GM12878 (cell line): ENCODE data around the gene MEIS1. TPM values are rescaled to one million over a fixed set of nuclear protein-coding genes. Genes with fewer than 3 reads are reported as not detected.

ENCODE experiments used
- ATAC-seq: fragments of 200-7000 bp; cut with Tn5 transposase; 3 replicates; pipeline ENCODE4 v1.9.1; 2020; ENCODE audit warnings: mild to moderate bottlenecking, moderate library complexity
- BruUV-seq: library from RNA; stranded (reverse); fragments of 400-500 nt; replicated peaks from 2 replicates; lab custom pipeline; 2021; lab: Mats Ljungman, UMichigan
- CTCF ChIA-PET: fragments of 300-600 bp; sonication (Branson Sonifier 250); formaldehyde crosslinking; extraction: SDS; loops from one replicate; lab custom pipeline; 2021; ENCODE audit warnings: inconsistent platforms; lab: Yijun Ruan, JAX
- POLR2A ChIA-PET: fragments of 350-600 bp; formaldehyde crosslinking; extraction: SDS; loops from one replicate; lab custom pipeline; 2021; ENCODE audit warnings: inconsistent platforms; lab: Charles Lee
- RAD21 ChIA-PET: fragments of 300-600 bp; sonication (Branson Sonifier 250); formaldehyde crosslinking; loops from one replicate; lab custom pipeline; 2023; ENCODE audit warnings: antibody characterized with exemption; ENCODE audit not compliant: unreplicated experiment; lab: Charles Lee
- SMC1A ChIA-PET: fragments of 300-600 bp; sonication (Branson Sonifier 250); formaldehyde crosslinking; loops from one replicate; lab custom pipeline; 2023; ENCODE audit not compliant: unreplicated experiment, uncharacterized antibody; lab: Charles Lee
- DNase-seq: peaks from one replicate; pipeline ENCODE4 v3.0.0-alpha.2; 2011; ENCODE audit warnings: low read depth, low spot score
- FAIRE-seq: peaks from 3 replicates; lab custom pipeline; 2011; peaks lifted over from hg19 to GRCh38; lab: Jason Lieb, UNC
- H2AFZ ChIP-seq: 2 replicates; pipeline ENCODE4 v1.6.0; 2011; ENCODE audit warnings: low read depth, low read length, control low read depth; ENCODE audit not compliant: control insufficient read depth
- H3K27ac ChIP-seq: 2 replicates; pipeline ENCODE4 v1.5.1; 2011; ENCODE audit warnings: control low read depth; ENCODE audit not compliant: control insufficient read depth, insufficient read depth
- H3K27me3 ChIP-seq, 2 experiments: replicated peaks in 1 of 2; 2 replicates each; pipeline versions ENCODE4 v1.6.0 to v1.6.1; 2011; ENCODE audit warnings: low read length in 1 of 2; ENCODE audit not compliant: control insufficient read depth in 2 of 2, insufficient read depth in 2 of 2
- H3K36me3 ChIP-seq, 2 experiments: 2 replicates each; pipeline ENCODE4 v1.5.1; 2011; ENCODE audit warnings: low read length in 1 of 2; ENCODE audit not compliant: control insufficient read depth in 2 of 2, insufficient read depth in 2 of 2
- H3K4me1 ChIP-seq: 2 replicates; pipeline ENCODE4 v1.6.1; 2011; ENCODE audit warnings: mild to moderate bottlenecking, low read length, moderate library complexity, mixed read lengths; ENCODE audit not compliant: control insufficient read depth, insufficient read depth
- H3K4me2 ChIP-seq: 2 replicates; pipeline ENCODE4 v1.6.0; 2011; ENCODE audit warnings: control low read depth; ENCODE audit not compliant: control insufficient read depth, insufficient read depth
- H3K4me3 ChIP-seq: fragments of 200-600 bp; sonication (generic); 2 replicates; pipeline ENCODE4 v1.5.1; 2016
- H3K79me2 ChIP-seq: 2 replicates; pipeline ENCODE4 v1.6.0; 2011; ENCODE audit warnings: low read length; ENCODE audit not compliant: control insufficient read depth, insufficient read depth
- H3K9ac ChIP-seq: 2 replicates; pipeline ENCODE4 v1.8.0; 2011; ENCODE audit warnings: low read length, control low read depth, mixed read lengths; ENCODE audit not compliant: control insufficient read depth, insufficient read depth
- H3K9me3 ChIP-seq: replicated peaks from 3 replicates; pipeline ENCODE4 v1.5.1; 2011; ENCODE audit warnings: mild to moderate bottlenecking, low read length; ENCODE audit not compliant: control insufficient read depth, insufficient read depth
- H4K20me1 ChIP-seq: 2 replicates; pipeline ENCODE4 v1.6.0; 2011; ENCODE audit not compliant: control insufficient read depth, insufficient read depth
- ATF7 ChIP-seq: fragments of 450-650 bp; IDR thresholded peaks from 2 replicates; pipeline ENCODE4 v1.6.1; 2016; ENCODE audit warnings: low read depth, mild to moderate bottlenecking
- CHD4 ChIP-seq: fragments of 200-600 bp; sonication (generic); IDR thresholded peaks from 2 replicates; pipeline ENCODE4 v1.6.1; 2016; ENCODE audit warnings: mild to moderate bottlenecking
- ESRRA ChIP-seq: IDR thresholded peaks from 2 replicates; pipeline ENCODE4 v1.6.1; 2012; ENCODE audit warnings: mild to moderate bottlenecking, low read length, improper control_type of control experiment
- HDAC6 ChIP-seq: fragments of 200-600 bp; sonication (generic); IDR thresholded peaks from one replicate; pipeline ENCODE4 v1.8.0; 2017; ENCODE audit warnings: antibody characterized with exemption; ENCODE audit not compliant: unreplicated experiment
- NFYA ChIP-seq: IDR thresholded peaks from 2 replicates; pipeline ENCODE4 v1.6.1; 2011; ENCODE audit warnings: low read depth, mild to moderate bottlenecking, low read length, improper control_type of control experiment, borderline replicate concordance
- RUNX3 ChIP-seq: IDR thresholded peaks from 2 replicates; pipeline ENCODE4 v1.6.1; 2012; ENCODE audit warnings: low read length, inconsistent platforms
- SIX5 ChIP-seq: IDR thresholded peaks from 2 replicates; pipeline ENCODE4 v1.6.1; 2011; ENCODE audit warnings: mild to moderate bottlenecking, low read depth, low read length, moderate library complexity; ENCODE audit not compliant: severe bottlenecking
- SPI1 ChIP-seq: IDR thresholded peaks from 2 replicates; pipeline ENCODE4 v1.6.1; 2011; ENCODE audit warnings: low read depth, mild to moderate bottlenecking, low read length, moderate library complexity, borderline replicate concordance; ENCODE audit not compliant: insufficient read depth
- SRF ChIP-seq, 2 experiments: IDR thresholded peaks; 2 replicates each; pipeline ENCODE4 v1.6.1; 2011; ENCODE audit warnings: low read depth in 2 of 2, low read length in 2 of 2, mild to moderate bottlenecking in 1 of 2, moderate library complexity in 1 of 2
- STAT3 ChIP-seq: IDR thresholded peaks from 2 replicates; pipeline ENCODE4 v1.6.1; 2011; ENCODE audit warnings: low read depth, low read length, improper control_type of control experiment
- WGBS: methylation state at CpG from one replicate; pipeline ENCODE4 v1.1.6; 2016; ENCODE audit warnings: low lambda C conversion rate; ENCODE audit not compliant: insufficient replicate concordance, insufficient coverage; ENCODE audit errors: missing lambda C conversion rate; 5-methylcytosine and 5-hydroxymethylcytosine counted together
- in situ Hi-C: fragments of 300-500 bp; cut with MboI; formaldehyde crosslinking; loops from 9 replicates; pipeline ENCODE4 v1.14.3; 2018; ENCODE audit warnings: mixed read lengths
- intact Hi-C: fragments of 100-400 bp; cut with micrococcal nuclease; formaldehyde crosslinking; loops from one replicate; pipeline ENCODE4 v1.14.2; 2022; ENCODE audit not compliant: unreplicated experiment
- polyA plus RNA-seq, 11 experiments: library from polyadenylated mRNA; depleted of rRNA in 4 of 11; unstranded in 6 of 11; stranded (reverse) in 5 of 11; fragments of >200 nt; fragmentation: Nextera tagmentation in 4 of 11; fragmentation: Illumina TruSeq in 1 of 11; extraction: Ambion mirVana in 4 of 11; extraction: Trizol in 1 of 11; gene quantifications; 1 replicate in 1 of 11; 2 replicates in 10 of 11; pipeline versions ENCODE4 v1.2.1 to v1.2.3, GENCODE V29; 2011 to 2016; ENCODE audit warnings: inconsistent platforms in 2 of 11, missing spikeins in 2 of 11, low read depth in 1 of 11
- total RNA-seq, 4 experiments: library from RNA; depleted of rRNA in 3 of 4; stranded (reverse); fragments of >200 nt in 3 of 4; fragmentation: Illumina TruSeq in 1 of 4; extraction: Trizol in 1 of 4; gene quantifications; 2 replicates each; pipeline versions ENCODE4 v1.2.1 to v1.2.3, GENCODE V29; 2013 to 2021
- TF ChIP-seq, protein P1 (sequence below): IDR thresholded peaks from 2 replicates; pipeline ENCODE4 v1.6.1; 2012; ENCODE audit warnings: low read depth, low read length, improper control_type of control experiment
- TF ChIP-seq, protein P2 (sequence below), 3 experiments: IDR thresholded peaks in 2 of 3; conservative IDR thresholded peaks in 1 of 3; 2 replicates each; pipeline ENCODE4 v1.5.1; 2011; ENCODE audit warnings: low read depth in 3 of 3, low read length in 3 of 3, mild to moderate bottlenecking in 3 of 3, control low read depth in 2 of 3, moderate library complexity in 2 of 3, inconsistent platforms in 1 of 3, mixed read lengths in 1 of 3; ENCODE audit not compliant: control insufficient read depth in 2 of 3, insufficient read depth in 1 of 3; ENCODE audit errors: extremely low read depth in 1 of 3

The MEIS1 gene
- total and polyA plus RNA-seq, 10 of the 15 experiments (the other 5 are each of a cell fraction or from before 2014, with no cell fraction given) = 0.04 to 0.31 (median 0.14) TPM; not detected in 6

DNA sequence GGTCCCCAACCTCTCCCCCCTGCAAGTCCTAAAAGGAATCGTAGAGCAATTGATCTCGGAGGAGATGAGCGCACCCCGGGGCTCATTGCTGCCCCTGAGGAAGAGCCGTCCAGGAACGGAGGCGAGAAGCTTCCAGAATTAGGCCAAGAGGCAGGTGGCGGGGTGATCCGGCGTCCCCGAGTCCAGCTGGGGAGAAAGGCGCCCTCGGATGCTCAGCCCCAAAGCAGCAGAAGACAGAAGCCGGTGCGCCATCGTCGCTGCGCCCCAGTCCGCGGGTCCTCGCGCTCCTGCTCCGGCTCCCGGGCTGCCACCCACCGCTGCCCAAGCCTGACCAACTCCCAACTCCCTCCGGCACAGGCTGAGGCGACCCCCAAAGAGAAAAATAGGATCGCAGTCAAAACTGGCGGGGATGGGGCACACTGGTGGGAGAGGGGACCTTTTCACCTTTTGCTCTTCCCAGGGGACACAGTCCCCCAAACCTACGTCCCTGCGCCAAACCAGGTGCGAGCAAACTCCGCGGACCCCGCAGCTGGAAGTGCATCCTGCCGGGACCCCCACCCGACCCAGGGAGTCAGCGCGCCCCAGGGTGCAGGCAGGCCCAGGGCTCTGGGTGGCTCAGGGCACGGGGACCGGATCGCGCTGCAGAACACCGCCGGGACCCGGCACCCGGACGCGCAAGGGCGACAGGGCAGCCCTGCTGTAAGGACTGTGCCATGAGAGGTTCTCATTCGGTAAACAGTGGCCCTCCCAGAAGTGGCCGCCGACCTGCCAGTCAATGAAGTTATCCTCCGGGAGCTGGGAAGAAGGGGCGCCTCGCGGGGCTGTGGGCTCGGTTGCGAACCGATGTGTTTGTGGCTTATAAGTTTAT lies 8.4 kb upstream of the MEIS1 start:
- ChIA-PET RAD21 (interaction anchor here (2.9 kb wide), 1 partner anchor 1605 kb away, joined by 10 read pairs; no protein-coding TSS in a partner anchor), SMC1A (interaction anchor here (0.9 kb wide), 1 partner anchor 9 kb away, joined by 3 read pairs; no protein-coding TSS in a partner anchor), POLR2A (no interaction called here), CTCF (interaction anchor here (1.0 to 2.6 kb wide), 2 partner anchors 14 to 1419 kb away, joined by 3 to 7 read pairs; no protein-coding TSS in a partner anchor)
- Histone ChIP-seq H3K9ac (no peak overlapping the region), H3K4me2 (no peak overlapping the region), H4K20me1 (no peaks in the 10 kb centered on the region), H3K36me3 (no peaks in the 10 kb centered on the region), H2AFZ (no peak overlapping the region), H3K79me2 (no peaks in the 10 kb centered on the region), H3K4me3 (no peak overlapping the region), H3K27me3 (no peaks in the 10 kb centered on the region; a peak in 1 of 4 replicates), H3K4me1 (no peaks in the 10 kb centered on the region), H3K27ac (no peak overlapping the region), H3K9me3 (no peaks in the 10 kb centered on the region)
- ATAC-seq (no peak), FAIRE-seq (no peak), DNase-seq (no peak)
- no peak for TF ChIP-seq NFYA
- no peak for TF ChIP-seq ESRRA
- no peak for TF ChIP-seq CHD4
- peak; percentile 90 for TF ChIP-seq HDAC6
- intact Hi-C loops (loop anchor here (5.0 kb wide), 3 partner anchors 1051 to 1606 kb away; no protein-coding TSS in a partner anchor), in situ Hi-C loops (loop anchor here (25.0 kb wide), 2 partner anchors 1411 to 2011 kb away; no protein-coding TSS in a partner anchor)
- no TSS peak for BruUV-seq
- WGBS = 13% methylated on average over 56 of the region's 60 CpGs

DNA sequence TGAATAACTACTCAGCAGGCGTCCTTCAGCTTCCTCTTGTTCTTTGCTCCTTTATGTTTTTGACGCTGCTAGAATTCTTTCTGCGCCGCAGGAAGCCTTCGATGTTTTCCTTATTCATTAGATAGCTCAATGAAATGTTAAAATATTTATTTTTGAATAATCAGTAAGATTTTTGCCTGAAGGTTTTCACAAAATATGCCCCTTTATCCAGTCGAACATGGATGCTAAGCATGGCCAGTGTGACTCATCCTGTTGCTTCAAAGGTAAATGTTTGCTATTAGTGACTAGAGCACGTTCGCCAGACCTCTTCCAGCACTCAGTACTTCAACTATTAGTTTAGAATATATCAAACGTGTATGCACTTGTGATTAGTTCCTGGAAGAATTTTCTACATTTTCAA lies 7.6 kb upstream of the MEIS1 start:
- no peak for DNase-seq
- no peak for ATAC-seq
- 27% methylated on average over 9 of the region's 9 CpGs for WGBS
- intact Hi-C loops (loop anchor here (5.0 kb wide), 3 partner anchors 1050 to 1605 kb away; no protein-coding TSS in a partner anchor), in situ Hi-C loops (loop anchor here (25.0 kb wide), 2 partner anchors 1410 to 2010 kb away; no protein-coding TSS in a partner anchor)
- H3K4me2 ChIP-seq = no peak overlapping the region
- H3K79me2 ChIP-seq = no peaks in the 10 kb centered on the region
- ChIA-PET RAD21 (interaction anchor here (2.9 kb wide), 1 partner anchor 1604 kb away, joined by 10 read pairs; no protein-coding TSS in a partner anchor), POLR2A (no interaction called here), CTCF (interaction anchor here (1.0 to 2.6 kb wide), 4 partner anchors 14 to 1418 kb away, joined by 3 to 7 read pairs (median 4); no protein-coding TSS in a partner anchor), SMC1A (interaction anchor here (0.5 to 1.0 kb wide), 3 partner anchors 10 to 1428 kb away, joined by 3 read pairs; no protein-coding TSS in a partner anchor)
- H3K4me3 ChIP-seq = no peak overlapping the region
- H3K36me3 ChIP-seq = no peaks in the 10 kb centered on the region
- H4K20me1 ChIP-seq = no peaks in the 10 kb centered on the region
- no peak for FAIRE-seq
- no peaks in the 10 kb centered on the region for H3K4me1 ChIP-seq
- no peak overlapping the region; the same call in 1 of the 2 replicates for H3K9ac ChIP-seq
- no TSS peak for BruUV-seq
- peaks cover 3% of the 10 kb centered on the region in 2 experiments; a peak in 2 of 4 replicates for H3K27me3 ChIP-seq
- no peaks in the 10 kb centered on the region; the same call in 2 of the 3 replicates for H3K9me3 ChIP-seq
- H3K27ac ChIP-seq = no peak overlapping the region
- no peak overlapping the region for H2AFZ ChIP-seq
- TF ChIP-seq, protein P1, sequence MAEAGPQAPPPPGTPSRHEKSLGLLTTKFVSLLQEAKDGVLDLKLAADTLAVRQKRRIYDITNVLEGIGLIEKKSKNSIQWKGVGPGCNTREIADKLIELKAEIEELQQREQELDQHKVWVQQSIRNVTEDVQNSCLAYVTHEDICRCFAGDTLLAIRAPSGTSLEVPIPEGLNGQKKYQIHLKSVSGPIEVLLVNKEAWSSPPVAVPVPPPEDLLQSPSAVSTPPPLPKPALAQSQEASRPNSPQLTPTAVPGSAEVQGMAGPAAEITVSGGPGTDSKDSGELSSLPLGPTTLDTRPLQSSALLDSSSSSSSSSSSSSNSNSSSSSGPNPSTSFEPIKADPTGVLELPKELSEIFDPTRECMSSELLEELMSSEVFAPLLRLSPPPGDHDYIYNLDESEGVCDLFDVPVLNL = no peak
- TF ChIP-seq RUNX3 = no peak
- TF ChIP-seq ATF7 = no peak
- TF ChIP-seq, protein P2, sequence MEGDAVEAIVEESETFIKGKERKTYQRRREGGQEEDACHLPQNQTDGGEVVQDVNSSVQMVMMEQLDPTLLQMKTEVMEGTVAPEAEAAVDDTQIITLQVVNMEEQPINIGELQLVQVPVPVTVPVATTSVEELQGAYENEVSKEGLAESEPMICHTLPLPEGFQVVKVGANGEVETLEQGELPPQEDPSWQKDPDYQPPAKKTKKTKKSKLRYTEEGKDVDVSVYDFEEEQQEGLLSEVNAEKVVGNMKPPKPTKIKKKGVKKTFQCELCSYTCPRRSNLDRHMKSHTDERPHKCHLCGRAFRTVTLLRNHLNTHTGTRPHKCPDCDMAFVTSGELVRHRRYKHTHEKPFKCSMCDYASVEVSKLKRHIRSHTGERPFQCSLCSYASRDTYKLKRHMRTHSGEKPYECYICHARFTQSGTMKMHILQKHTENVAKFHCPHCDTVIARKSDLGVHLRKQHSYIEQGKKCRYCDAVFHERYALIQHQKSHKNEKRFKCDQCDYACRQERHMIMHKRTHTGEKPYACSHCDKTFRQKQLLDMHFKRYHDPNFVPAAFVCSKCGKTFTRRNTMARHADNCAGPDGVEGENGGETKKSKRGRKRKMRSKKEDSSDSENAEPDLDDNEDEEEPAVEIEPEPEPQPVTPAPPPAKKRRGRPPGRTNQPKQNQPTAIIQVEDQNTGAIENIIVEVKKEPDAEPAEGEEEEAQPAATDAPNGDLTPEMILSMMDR (IDR thresholded peaks at IDR 0.05 in 2 of 3, conservative IDR thresholded peaks at IDR 0.05 in 1 of 3; ENCODE audit: control insufficient read depth in 2 of 3, extremely low read depth in 1 of 3, insufficient read depth in 1 of 3, low read depth in 3 of 3, low read length in 3 of 3) = no peak
- no peak for TF ChIP-seq SPI1
- TF ChIP-seq STAT3 = no peak
- no peak for TF ChIP-seq SRF (IDR thresholded peaks at IDR 0.05; ENCODE audit: low read depth in 2 of 2, low read length in 2 of 2)
- no peak for TF ChIP-seq SIX5
